Kidney capillary endothelial cell (primary cell): ENCODE results near the gene KCTD19.

ENCODE experiments used
- DNase-seq: peaks from one replicate; pipeline ENCODE4 v3.0.0-alpha.2; 2018; ENCODE audit warnings: low spot score

KCTD19 gene

DNA sequence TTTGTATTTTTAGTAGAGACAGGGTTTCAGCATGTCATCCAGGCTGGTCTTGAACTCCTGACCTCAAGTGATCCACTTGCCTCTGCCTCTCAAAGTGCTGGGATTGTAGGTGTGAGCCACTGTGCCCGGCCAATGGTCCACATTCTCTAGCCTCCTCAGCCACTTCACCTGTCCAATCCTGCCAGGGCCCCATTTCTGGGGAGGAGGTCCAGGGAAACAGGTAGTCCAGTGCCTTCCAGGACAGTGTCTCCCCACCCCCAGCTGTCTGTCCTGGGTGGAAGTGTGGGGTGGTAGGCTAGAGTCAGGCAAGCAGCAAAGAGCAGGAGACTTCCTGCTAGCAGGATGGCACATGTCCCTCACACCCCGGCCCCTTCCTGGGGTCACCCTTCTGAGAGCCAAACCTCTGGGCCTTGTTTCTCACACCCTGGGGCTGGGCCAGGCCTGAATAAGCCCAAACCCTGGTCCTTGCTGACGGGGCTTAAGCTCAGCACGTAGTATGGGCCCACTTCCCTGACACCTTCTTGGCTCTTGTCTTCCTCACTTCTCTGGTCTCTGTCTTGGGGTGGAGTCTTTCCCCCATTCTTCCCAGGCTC, 84.3 kb downstream of the KCTD19 start:
- no peak for DNase-seq

DNA sequence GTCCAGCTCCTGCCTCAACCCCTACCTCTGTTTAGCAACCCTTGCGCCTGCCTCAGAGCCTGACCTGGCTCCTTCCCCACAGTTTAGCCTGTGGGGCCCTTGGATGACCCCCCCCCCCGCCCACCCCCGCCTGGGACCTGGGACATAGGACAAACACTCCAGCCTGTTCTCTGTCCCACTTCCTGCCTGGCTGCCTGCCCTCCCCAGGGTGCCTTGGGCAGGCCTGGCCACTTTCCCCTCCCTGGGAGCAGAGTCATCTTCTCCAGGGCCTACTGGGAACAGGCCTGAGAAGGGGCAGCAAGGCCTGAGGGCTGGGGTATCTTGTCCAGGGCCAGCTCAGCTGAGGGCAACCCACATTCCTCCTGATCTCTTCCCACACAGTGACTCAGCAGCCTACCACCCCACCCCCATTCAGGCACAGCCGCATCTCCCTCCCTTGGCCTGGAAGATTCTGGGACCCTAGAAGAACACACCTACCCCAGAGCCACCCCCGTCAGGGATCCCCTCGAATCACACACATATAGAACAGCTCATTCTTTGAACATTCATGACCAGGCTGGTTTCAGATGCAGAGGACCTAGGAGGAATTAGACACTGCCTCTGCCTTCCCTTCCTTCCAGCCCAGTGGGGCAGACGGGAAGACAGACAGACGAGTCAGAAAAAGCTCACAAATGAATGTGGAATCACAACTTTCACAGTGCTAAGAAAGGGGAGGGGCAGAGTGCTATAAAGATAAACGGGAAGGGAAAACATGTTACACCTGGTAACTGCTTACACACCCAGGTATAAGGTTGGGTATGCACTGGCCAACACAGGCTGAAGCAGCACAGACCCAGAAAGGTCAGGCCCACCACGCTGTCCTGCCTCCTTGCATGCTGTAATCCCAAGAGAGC, 85.3 kb downstream of the KCTD19 start:
- DNase-seq = peak; percentile 55

- DNase-seq = no peak
Measured at GRCh38 chr16:67240506-67240905, 86.0 kb downstream of the KCTD19 start.
